GM18907 (cell line): ENCODE data around the gene RSL1D1.
"Not testable (repeated sequence)": the region's sequence is repeated elsewhere in the genome, so short reads cannot be mapped to it uniquely, and the experiment has no call there.

Source experiments
- ATAC-seq: cut with Tn5 transposase; IDR thresholded peaks from one replicate; pipeline ENCODE4 v1.9.1; 2021; ENCODE audit warnings: mild to moderate bottlenecking, moderate library complexity; ENCODE audit not compliant: unreplicated experiment

RSL1D1 gene

GRCh38 chr16:11799509-11800381 lies 51.6 kb downstream of the RSL1D1 start:
- ATAC-seq: no peak

GRCh38 chr16:11799017-11799381 lies 52.3 kb downstream of the RSL1D1 start:
- ATAC-seq: no peak

GRCh38 chr16:11797957-11798299 lies 53.4 kb downstream of the RSL1D1 start:
- no peak for ATAC-seq

GRCh38 chr16:11797166-11797956 lies 54.0 kb downstream of the RSL1D1 start, which contains the start of gene ZC3H7A:
TSS of gene ZC3H7A (minus strand) at chr16:11797258. CDS start at chr16:11782354, 14,904 bp downstream.
- ATAC-seq: peak; percentile 90

- ATAC-seq: peak; percentile 13
Measured at GRCh38 chr16:11796227-11797165, 54.8 kb downstream of the RSL1D1 start.

- ATAC-seq: no peak
Measured at GRCh38 chr16:11795887-11796226, 55.5 kb downstream of the RSL1D1 start.

- no peak for ATAC-seq
Measured at GRCh38 chr16:11794996-11795886, 56.1 kb downstream of the RSL1D1 start.

GRCh38 chr16:11794447-11794846 lies 56.9 kb downstream of the RSL1D1 start:
- no peak for ATAC-seq

GRCh38 chr16:11793840-11794239 lies 57.5 kb downstream of the RSL1D1 start:
- no peak for ATAC-seq

- no peak for ATAC-seq
Measured at GRCh38 chr16:11792410-11793241, 58.7 kb downstream of the RSL1D1 start.

GRCh38 chr16:11791144-11791828 lies 60.1 kb downstream of the RSL1D1 start:
- ATAC-seq: no peak

GRCh38 chr16:11788914-11789313 lies 62.4 kb downstream of the RSL1D1 start:
- ATAC-seq: no peak

GRCh38 chr16:11784980-11785599 lies 66.3 kb downstream of the RSL1D1 start:
- not testable (repeated sequence) for ATAC-seq

GRCh38 chr16:11784381-11784780 lies 67.0 kb downstream of the RSL1D1 start:
- not testable (repeated sequence) for ATAC-seq

- no peak for ATAC-seq
Measured at GRCh38 chr16:11784038-11784369, 67.3 kb downstream of the RSL1D1 start.
